WTC11 (cell line): Measurements from ENCODE around the gene CAST.

ENCODE experiments used
- CREM ChIP-seq: sonication (generic); formaldehyde crosslinking; IDR thresholded peaks from 2 replicates; pipeline ENCODE4 v1.8.1; 2022; ENCODE audit warnings: mild to moderate bottlenecking, missing genetic modification reagents, moderate library complexity
- CTCF ChIP-seq: fragments of 200-600 bp; IDR thresholded peaks from 2 replicates; pipeline ENCODE4 v1.8.0; 2022; ENCODE audit warnings: antibody characterized with exemption
- E2F1 ChIP-seq: sonication (generic); formaldehyde crosslinking; IDR thresholded peaks from 2 replicates; pipeline ENCODE4 v1.8.0; 2022; ENCODE audit warnings: mild to moderate bottlenecking, missing genetic modification reagents
- ETV6 ChIP-seq: sonication (generic); formaldehyde crosslinking; IDR thresholded peaks from 2 replicates; pipeline ENCODE4 v1.8.1; 2022; ENCODE audit warnings: mild to moderate bottlenecking, missing genetic modification reagents
- FOXP1 ChIP-seq: sonication (generic); formaldehyde crosslinking; IDR thresholded peaks from 2 replicates; pipeline ENCODE4 v1.8.0; 2022; ENCODE audit warnings: missing genetic modification reagents, mild to moderate bottlenecking, moderate library complexity, borderline replicate concordance
- FOXP4 ChIP-seq: sonication (generic); formaldehyde crosslinking; IDR thresholded peaks from 2 replicates; pipeline ENCODE4 v1.8.0; 2022; ENCODE audit warnings: mild to moderate bottlenecking, missing genetic modification reagents
- GRHL2 ChIP-seq: fragments of 250-450 bp; sonication (Bioruptor Pico); IDR thresholded peaks from 2 replicates; pipeline ENCODE4 v1.8.0; 2022; ENCODE audit warnings: mild to moderate bottlenecking, moderate library complexity; ENCODE audit not compliant: insufficient replicate concordance, severe bottlenecking
- IRF1 ChIP-seq: sonication (generic); formaldehyde crosslinking; IDR thresholded peaks from 2 replicates; pipeline ENCODE4 v1.8.0; 2023; ENCODE audit warnings: missing genetic modification reagents
- OVOL2 ChIP-seq: fragments of 250-450 bp; sonication (Bioruptor Pico); IDR thresholded peaks from 2 replicates; pipeline ENCODE4 v1.9.0; 2021; ENCODE audit warnings: mild to moderate bottlenecking, borderline replicate concordance
- TP53 ChIP-seq: sonication (generic); formaldehyde crosslinking; IDR thresholded peaks from 2 replicates; pipeline ENCODE4 v1.8.1; 2023; ENCODE audit warnings: mild to moderate bottlenecking, missing genetic modification reagents
- USF2 ChIP-seq: sonication (generic); formaldehyde crosslinking; IDR thresholded peaks from 2 replicates; pipeline ENCODE4 v1.8.1; 2023; ENCODE audit warnings: mild to moderate bottlenecking, missing genetic modification reagents, moderate library complexity
- ZBTB21 ChIP-seq: sonication (generic); formaldehyde crosslinking; IDR thresholded peaks from 2 replicates; pipeline ENCODE4 v1.8.1; 2023; ENCODE audit warnings: mild to moderate bottlenecking, missing genetic modification reagents, borderline replicate concordance
- ZNF317 ChIP-seq: sonication (generic); formaldehyde crosslinking; IDR thresholded peaks from 2 replicates; pipeline ENCODE4 v1.8.1; 2023; ENCODE audit warnings: low read depth, mild to moderate bottlenecking, moderate library complexity, missing genetic modification reagents, borderline replicate concordance
- ZSCAN18 ChIP-seq: fragments of 250-450 bp; sonication (Bioruptor Pico); IDR thresholded peaks from 2 replicates; pipeline ENCODE4 v2.1.2; 2022; ENCODE audit warnings: mild to moderate bottlenecking, moderate library complexity

GRCh38 chr5:96734871-96735325, 72.7 kb downstream of the CAST start:
- TF ChIP-seq CTCF (no peak), ETV6 (CRISPR knock-in tag) (no peak), ZNF317 (CRISPR knock-in tag) (no peak), FOXP4 (no peak), ZSCAN18 (CRISPR knock-in tag) (no peak), TP53 (no peak), FOXP1 (no peak), OVOL2 (no peak), IRF1 (no peak), E2F1 (CRISPR knock-in tag) (no peak), GRHL2 (no peak), ZBTB21 (CRISPR knock-in tag) (no peak), USF2 (CRISPR knock-in tag) (no peak), CREM (CRISPR knock-in tag) (no peak)
